Activated T-helper 1 cell treated with Interleukin-2 at 50 U/mL for 16 hours (primary cell): ENCODE results near the gene CREG2.
"Not testable (repeated sequence)": the region's sequence is repeated elsewhere in the genome, so short reads cannot be mapped to it uniquely, and the experiment has no call there.

Experiments
- DNase-seq: peaks from one replicate; pipeline ENCODE4 v3.0.0-alpha.2; 2020; ENCODE audit warnings: low read depth

The CREG2 gene

DNA sequence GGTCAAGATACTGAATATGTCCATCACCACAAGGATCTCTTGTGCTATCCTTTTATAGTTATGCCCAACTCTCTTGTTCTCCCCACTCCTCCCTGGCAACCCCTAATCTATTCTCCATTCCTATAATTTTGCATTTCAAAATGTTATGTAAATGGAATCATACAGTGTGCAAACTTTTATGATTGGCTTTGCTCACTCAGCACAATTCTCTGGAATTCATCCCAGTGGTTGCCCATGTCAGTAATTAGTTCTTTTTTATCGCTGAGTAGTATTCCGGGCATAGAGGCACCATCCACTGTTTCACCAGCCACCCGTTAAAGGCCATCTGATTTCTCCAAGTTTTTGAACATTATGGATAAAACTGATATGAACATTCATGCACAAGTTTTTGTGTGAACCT, 40.4 kb downstream of the CREG2 start:
- DNase-seq = no peak

DNA sequence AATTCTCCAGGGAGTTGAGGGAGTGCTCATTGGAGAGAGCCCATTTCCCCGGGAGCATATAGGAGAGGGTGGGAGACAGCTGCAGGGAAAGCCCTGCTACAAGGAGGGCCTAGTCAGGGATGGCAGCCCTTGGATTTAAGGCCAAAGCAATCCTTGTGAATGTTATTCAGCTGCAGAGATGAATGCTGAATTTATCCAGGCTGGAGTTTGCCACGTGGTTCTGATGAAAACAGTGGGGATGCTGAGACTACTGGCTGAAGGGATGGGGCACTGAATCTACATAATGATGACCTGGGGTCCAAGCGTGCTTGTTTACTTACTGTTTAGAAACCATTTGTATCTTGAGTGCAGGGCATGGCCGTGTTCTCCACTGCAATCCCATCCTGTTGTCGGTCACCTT, 43.2 kb downstream of the CREG2 start:
- no peak for DNase-seq

GRCh38 chr2:101342625-101343008, 44.7 kb downstream of the CREG2 start:
- no peak for DNase-seq

- DNase-seq = peak; percentile 50
Measured at GRCh38 chr2:101341901-101342624, 45.2 kb downstream of the CREG2 start.

- no peak for DNase-seq
Measured at GRCh38 chr2:101341421-101341820, 45.9 kb downstream of the CREG2 start.

DNA sequence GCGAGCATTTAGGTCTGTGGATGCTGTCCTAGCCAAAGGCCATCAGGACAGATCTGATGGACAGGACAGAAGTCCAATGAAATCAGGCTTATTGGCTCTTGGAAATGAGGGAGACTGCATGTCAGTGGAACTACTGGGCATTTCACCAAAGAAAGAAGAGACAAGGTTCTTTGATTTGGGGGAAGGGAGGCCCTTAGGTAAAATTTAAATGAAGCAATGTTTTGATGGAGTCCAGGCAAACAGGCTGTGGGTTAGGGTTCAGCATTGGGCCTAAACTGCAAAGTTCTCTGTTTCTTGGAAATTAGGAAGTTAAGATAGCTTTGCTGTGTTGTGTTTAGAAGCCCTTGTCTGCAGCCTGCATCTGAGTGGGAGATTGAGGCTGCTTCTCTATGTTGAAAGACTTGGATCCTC, 47.2 kb downstream of the CREG2 start:
- no peak for DNase-seq

- no peak for DNase-seq
Measured at GRCh38 chr2:101339266-101339880, 47.9 kb downstream of the CREG2 start.

DNA sequence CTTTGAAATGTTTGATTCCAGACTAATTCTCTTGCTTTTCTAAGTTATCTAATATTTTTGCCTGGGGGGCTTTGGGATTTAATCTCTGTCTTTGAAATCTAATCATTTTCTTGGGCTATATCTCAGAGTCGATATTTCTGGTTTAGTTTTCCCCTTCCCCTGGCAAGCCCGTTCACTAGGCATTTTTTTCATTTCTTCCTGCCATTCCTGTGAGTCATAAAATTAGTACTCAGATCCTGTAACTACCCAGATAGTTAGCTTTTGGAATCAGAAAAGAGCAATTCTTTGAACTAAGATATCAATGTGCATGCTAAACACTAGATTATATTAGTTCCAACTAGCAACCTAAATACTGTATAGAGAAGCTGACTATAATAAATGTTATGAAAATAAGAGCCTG, 49.4 kb downstream of the CREG2 start:
- DNase-seq = no peak

DNA sequence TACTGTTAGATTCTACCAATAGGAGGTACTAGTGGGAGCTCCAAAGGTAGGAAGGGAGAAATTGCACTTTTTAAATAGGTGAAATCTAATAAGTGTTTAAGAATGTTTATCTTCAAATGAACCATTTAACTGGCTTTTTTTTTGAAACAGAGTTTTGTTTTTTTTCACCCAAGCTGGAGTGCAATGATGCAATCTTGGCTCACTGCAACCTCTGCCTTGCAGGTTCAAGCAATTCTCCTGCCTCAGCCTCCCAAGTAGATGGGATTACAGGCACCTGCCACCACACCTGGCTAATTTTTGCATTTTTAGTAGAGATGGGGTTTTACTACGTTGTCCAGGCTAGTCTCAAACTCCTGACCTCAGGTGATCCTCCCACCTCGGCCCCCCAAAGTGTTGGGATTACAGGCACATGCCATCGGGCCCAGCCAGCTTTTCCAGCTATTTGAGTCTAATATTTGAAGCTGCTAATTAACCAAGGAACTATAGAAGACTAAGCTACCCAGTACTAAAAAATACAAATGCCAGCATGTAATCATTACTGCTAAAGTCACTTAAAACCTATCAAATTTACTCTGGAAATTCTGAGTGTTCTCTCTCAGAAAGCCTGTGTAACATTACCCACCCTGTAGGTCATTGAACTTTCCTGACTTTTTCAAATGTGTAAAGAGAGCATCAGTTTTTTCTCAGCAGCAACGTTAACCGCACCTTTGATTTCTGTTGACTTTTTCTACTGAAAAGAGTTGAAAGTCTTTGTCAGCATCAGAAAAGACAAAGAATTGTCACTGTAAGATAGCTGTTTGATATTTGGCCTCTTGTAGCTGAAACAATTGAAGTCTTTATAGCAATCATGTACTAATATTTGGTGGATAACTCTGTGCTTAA, 54.2 kb downstream of the CREG2 start:
- no peak for DNase-seq

DNA sequence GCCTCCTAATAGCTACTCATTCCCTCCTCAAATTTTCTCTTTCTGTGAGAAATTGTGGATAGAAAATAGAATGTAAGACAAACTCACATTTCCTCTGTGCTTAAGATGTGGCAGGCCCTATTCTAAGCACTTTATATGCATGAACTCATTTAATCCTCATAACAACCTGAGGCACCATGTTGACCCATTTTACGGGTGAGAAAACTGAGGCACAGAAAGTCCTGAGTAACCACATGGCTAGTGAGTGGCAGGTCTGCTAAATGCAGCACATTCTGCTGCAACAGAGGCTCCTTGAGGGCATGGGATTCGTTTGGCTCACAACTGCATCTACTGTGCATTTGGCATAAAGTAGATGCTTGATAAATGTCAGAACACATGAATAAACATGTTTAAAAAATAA, 56.1 kb downstream of the CREG2 start:
- no peak for DNase-seq

- no peak for DNase-seq
Measured at GRCh38 chr2:101330253-101330933, 56.9 kb downstream of the CREG2 start.

GRCh38 chr2:101329026-101329425, 58.3 kb downstream of the CREG2 start:
- DNase-seq = no peak

GRCh38 chr2:101328474-101329007, 58.8 kb downstream of the CREG2 start:
- no peak for DNase-seq

DNA sequence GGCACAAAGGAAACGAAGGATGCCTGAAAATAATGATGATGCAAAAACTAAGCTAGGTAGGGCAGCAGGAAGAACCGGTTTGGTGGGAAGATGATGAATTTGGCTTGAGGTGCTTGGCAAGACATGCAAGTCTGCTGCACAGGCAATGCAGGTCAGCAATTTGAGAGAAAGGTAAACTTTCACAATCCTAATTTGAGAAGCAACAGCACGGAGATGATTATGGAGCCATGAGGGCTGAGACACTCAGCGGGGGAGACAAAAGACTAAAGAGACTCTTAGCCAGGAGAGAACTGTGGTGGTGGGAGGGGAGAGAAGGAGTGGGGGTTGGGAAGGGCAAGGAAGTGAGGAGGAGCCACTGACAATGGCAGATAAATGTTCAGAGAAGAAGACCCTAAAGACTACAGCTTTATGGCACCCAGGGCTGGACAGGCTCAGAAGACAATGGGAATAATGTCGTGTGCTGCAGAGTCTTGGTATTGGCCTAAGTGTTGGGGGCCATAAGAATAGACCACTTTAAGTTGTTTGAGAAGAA, 59.4 kb downstream of the CREG2 start:
- DNase-seq = no peak

DNA sequence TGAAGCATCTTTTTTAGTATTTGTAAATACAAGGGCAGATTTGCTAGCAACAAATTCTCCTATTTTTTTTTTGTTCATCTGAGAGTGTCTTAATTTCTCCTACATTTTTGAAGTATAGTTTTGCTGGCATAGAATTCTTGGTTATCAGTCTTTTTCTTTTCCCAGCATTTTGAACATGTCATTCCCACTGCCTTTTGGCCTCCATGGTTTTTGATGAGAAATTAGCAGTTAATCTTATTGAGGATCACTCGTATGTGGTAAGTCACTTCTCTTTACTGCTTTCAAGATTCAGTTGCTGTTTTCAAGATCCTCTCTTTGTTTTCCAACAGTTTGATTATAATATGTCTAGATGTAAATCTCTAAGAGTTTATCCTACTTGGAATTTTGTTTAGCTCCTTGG, 61.9 kb downstream of the CREG2 start:
- no peak for DNase-seq

- DNase-seq = not testable (repeated sequence)
Measured at GRCh38 chr2:101316568-101316967, 70.7 kb downstream of the CREG2 start.

GRCh38 chr2:101311696-101312017, 75.6 kb downstream of the CREG2 start:
- DNase-seq = no peak

GRCh38 chr2:101310834-101311695, 76.2 kb downstream of the CREG2 start:
- DNase-seq = no peak

- no peak for DNase-seq
Measured at GRCh38 chr2:101310090-101310833, 77.0 kb downstream of the CREG2 start.
